Cardiac muscle cell (in vitro differentiated cells and primary cell): ENCODE measurements around the gene EYA3. TPM values are rescaled to one million over a fixed set of nuclear protein-coding genes. Genes with fewer than 3 reads are reported as not detected.

Experiments used
- DNase-seq, 2 donors: peaks; one replicate each; pipeline versions ENCODE4 v3.0.0 to v3.0.0-alpha.2; 2010 to 2017; ENCODE audit warnings: low read depth in 1 of 2, low spot score in 1 of 2
- H3K27ac ChIP-seq: fragments of 200-600 bp; sonication (generic); 2 replicates; pipeline ENCODE4 v1.5.1; 2016
- H3K27me3 ChIP-seq: fragments of 200-600 bp; sonication (generic); 2 replicates; pipeline ENCODE4 v1.6.0; 2016; ENCODE audit warnings: control low read depth
- H3K36me3 ChIP-seq: fragments of 200-600 bp; sonication (generic); 2 replicates; pipeline ENCODE4 v1.5.1; 2016; ENCODE audit warnings: control low read depth
- H3K4me1 ChIP-seq: fragments of 200-600 bp; sonication (generic); 2 replicates; pipeline ENCODE4 v1.8.1; 2017; ENCODE audit warnings: low read depth, mild to moderate bottlenecking, mixed run types
- H3K4me3 ChIP-seq: fragments of 200-600 bp; sonication (generic); 2 replicates; pipeline ENCODE4 v1.5.1; 2016; ENCODE audit warnings: mild to moderate bottlenecking
- H3K9me3 ChIP-seq: fragments of 200-600 bp; sonication (generic); 2 replicates; pipeline ENCODE4 v1.5.1; 2017; ENCODE audit warnings: low read depth, mild to moderate bottlenecking, control low read depth
- polyA plus RNA-seq: library from polyadenylated mRNA; unstranded; fragments of >200 nt; fragmentation: Nextera tagmentation; extraction: Ambion mirVana; gene quantifications from 2 replicates; pipeline ENCODE4 v1.2.1, GENCODE V29; 2016
- total RNA-seq: library from RNA; depleted of rRNA; stranded (reverse); fragments of >200 nt; gene quantifications from 2 replicates; pipeline ENCODE4 v1.2.3, GENCODE V29; 2016
- TF ChIP-seq, protein P1 (sequence below): IDR thresholded peaks from 2 replicates; pipeline ENCODE4 v1.5.1; 2012; ENCODE audit warnings: low read depth, mild to moderate bottlenecking, low read length

The EYA3 gene
- total and polyA plus RNA-seq, 2 experiments from 2014 or later = 15.6 to 21.7 TPM

DNA sequence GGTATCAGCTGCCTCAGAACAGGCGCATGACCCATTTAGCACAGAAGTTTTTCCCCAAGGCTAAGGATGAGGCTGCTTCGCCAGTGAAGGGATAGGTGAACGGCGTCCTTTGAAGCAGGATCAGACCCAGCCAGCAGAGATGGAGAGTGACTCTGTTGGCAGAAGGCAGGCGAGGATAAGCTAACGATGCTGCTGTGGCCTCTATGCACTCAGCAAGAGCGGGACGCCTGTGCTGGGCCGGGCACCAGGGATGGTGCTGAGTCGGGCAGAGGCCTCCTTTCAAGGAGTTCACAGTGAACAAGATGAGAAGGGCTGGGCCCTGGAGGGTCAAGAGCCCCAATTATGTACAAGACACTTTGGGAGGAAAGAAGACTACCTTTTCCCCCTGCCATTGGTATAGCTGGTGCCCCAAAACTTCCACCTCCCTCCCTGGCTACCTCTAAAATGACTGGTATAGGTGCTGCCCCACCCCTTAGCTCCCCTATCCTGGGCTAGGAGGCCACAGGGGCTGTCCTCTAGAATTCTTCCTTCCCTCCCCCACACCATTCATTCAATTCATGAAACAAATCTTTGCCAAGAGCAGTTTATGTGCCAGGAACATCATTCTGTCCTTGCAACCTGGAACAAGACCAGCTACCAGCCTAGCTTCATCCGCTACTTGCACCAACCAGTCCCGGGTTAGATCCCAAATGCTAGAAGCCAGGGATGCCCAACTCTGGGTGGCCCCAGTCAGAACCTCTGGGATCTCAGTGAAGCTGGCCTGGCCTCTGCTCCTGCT lies 121.1 kb downstream of the EYA3 start:
- no peak for DNase-seq
- H3K9me3 ChIP-seq = no peaks in the 10 kb centered on the region
- H3K27me3 ChIP-seq = no peaks in the 10 kb centered on the region
- H3K36me3 ChIP-seq = peaks cover 2% of the 10 kb centered on the region
- no peak overlapping the region for H3K27ac ChIP-seq
- H3K4me1 ChIP-seq = no peaks in the 10 kb centered on the region
- TF ChIP-seq, protein P1, sequence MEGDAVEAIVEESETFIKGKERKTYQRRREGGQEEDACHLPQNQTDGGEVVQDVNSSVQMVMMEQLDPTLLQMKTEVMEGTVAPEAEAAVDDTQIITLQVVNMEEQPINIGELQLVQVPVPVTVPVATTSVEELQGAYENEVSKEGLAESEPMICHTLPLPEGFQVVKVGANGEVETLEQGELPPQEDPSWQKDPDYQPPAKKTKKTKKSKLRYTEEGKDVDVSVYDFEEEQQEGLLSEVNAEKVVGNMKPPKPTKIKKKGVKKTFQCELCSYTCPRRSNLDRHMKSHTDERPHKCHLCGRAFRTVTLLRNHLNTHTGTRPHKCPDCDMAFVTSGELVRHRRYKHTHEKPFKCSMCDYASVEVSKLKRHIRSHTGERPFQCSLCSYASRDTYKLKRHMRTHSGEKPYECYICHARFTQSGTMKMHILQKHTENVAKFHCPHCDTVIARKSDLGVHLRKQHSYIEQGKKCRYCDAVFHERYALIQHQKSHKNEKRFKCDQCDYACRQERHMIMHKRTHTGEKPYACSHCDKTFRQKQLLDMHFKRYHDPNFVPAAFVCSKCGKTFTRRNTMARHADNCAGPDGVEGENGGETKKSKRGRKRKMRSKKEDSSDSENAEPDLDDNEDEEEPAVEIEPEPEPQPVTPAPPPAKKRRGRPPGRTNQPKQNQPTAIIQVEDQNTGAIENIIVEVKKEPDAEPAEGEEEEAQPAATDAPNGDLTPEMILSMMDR = no peak
- H3K4me3 ChIP-seq = no peak overlapping the region

DNA sequence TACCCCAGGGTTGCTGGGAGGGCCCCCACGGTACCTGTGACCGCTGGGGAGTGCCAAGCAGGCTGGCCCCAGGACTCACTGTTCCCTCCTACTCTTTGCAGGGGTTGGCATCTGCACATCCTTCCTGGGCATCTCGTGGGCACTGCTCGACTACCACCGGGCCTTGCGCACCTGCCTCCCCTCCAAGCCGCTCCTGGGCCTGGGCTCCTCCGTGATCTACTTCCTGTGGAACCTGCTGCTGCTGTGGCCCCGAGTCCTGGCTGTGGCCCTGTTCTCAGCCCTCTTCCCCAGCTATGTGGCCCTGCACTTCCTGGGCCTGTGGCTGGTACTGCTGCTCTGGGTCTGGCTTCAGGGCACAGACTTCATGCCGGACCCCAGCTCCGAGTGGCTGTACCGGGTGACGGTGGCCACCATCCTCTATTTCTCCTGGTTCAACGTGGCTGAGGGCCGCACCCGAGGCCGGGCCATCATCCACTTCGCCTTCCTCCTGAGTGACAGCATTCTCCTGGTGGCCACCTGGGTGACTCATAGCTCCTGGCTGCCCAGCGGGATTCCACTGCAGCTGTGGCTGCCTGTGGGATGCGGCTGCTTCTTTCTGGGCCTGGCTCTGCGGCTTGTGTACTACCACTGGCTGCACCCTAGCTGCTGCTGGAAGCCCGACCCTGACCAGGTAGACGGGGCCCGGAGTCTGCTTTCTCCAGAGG lies 121.9 kb downstream of the EYA3 start:
- Histone ChIP-seq H3K27ac (no peak overlapping the region), H3K4me1 (no peaks in the 10 kb centered on the region), H3K4me3 (no peak overlapping the region), H3K36me3 (peaks cover 2% of the 10 kb centered on the region), H3K9me3 (no peaks in the 10 kb centered on the region), H3K27me3 (no peaks in the 10 kb centered on the region)
- no peak for DNase-seq
- TF ChIP-seq, protein P1 = no peak

DNA sequence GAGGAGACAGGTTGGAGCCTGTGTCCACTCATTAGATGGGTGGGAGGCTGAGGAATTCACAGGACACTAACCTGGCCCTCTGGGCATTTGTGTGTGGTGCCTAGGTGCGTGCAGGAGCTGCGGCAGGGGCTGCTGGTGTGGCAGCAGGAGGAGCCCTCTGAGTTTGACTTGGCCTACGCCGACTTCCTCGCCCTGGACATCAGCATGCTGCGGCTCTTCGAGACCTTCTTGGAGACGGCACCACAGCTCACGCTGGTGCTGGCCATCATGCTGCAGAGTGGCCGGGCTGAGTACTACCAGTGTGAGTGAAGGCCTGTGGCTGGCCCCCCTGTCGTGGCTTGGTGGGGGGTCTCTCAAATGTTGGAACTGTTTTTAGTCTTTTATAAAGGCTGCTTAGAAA lies 125.0 kb downstream of the EYA3 start:
- Histone ChIP-seq H3K9me3 (no peaks in the 10 kb centered on the region), H3K4me3 (no peak overlapping the region), H3K27ac (no peak overlapping the region), H3K27me3 (no peaks in the 10 kb centered on the region), H3K4me1 (peaks cover 5% of the 10 kb centered on the region), H3K36me3 (peaks cover 2% of the 10 kb centered on the region)
- TF ChIP-seq, protein P1 = no peak
- no peak for DNase-seq

DNA sequence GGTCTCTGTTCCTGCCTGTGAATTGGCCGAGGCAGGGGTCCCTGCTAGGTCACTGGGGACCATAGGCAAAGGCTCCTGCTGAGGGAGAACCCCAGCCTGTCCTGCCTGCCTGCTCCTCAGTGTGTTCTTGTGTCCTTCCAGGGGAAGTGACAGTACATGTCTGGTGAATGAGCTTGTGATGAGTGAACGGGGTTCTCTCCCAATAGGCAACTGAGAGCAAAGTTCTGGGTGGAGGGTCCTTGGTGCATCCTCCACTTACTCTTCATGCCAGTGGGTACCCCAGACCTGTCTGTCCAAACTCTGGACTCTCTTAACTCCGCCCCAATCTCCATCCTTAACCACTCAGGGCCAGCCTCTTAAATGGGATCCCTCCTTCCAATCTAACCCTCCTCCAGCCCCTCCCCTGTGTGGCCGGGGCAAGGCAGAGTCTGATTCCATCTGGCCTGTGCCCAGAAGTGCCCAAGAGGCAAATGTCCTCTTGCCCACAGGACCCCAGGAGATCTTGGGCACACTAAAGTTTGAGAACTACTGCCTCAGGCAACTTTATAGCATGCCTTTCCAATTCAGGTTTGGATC lies 126.7 kb downstream of the EYA3 start:
- Histone ChIP-seq H3K36me3 (no peaks in the 10 kb centered on the region), H3K27ac (no peak overlapping the region), H3K27me3 (no peaks in the 10 kb centered on the region), H3K4me1 (peaks cover 5% of the 10 kb centered on the region), H3K9me3 (no peaks in the 10 kb centered on the region), H3K4me3 (no peak overlapping the region)
- DNase-seq = no peak
- TF ChIP-seq, protein P1 = no peak

DNA sequence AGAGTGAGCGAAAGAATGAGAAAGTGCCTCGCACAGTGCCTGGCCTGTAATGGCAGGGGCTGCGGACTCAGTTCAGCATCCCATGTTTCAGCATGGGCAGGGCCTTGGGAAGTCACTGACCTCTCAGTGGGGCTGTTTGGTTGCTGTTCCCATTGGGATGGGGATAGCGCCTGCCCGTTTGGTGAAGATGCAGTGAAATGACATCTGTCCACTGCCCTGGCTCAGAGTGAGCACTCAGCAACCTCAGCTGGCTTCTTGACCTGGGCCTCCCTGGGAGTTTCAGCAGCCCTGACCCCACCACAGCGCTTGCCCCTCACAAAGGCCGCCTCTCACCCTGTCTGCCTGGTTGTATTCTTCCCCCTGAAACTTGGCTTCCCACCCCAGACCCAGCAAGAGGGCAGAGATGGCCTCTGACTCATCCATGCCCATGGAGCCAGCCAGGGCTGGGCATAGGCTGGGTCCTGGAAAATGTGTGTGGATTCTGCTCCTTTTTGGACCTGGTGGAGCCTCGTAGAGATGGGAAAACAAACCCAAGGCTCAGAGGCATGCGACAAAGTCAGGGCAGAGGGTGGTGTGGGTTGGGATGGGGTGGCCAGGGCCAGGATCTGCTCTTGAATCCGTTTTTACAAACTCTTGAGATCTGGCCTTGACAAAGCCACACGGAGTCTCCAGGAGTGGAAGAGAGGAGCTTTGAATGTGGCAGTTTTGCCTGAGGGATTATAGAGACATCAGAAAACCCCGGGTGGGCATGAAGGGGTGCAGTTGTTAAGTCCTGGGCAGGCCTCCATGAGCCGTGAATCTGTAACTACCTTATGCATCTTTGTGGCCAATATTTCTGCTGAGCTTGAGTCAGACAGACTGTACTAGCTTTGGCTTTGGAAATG lies 127.4 kb downstream of the EYA3 start:
- no peak for DNase-seq
- peak overlapping the region; percentile 48 for H3K4me3 ChIP-seq
- H3K4me1 ChIP-seq = peaks cover 5% of the 10 kb centered on the region
- no peaks in the 10 kb centered on the region for H3K9me3 ChIP-seq
- H3K36me3 ChIP-seq = no peaks in the 10 kb centered on the region
- TF ChIP-seq, protein P1 = no peak
- no peaks in the 10 kb centered on the region for H3K27me3 ChIP-seq
- no peak overlapping the region for H3K27ac ChIP-seq
